ENCODE data around the gene RNF207. TPM values are rescaled to one million over a fixed set of nuclear protein-coding genes. Genes with fewer than 3 reads are reported as not detected.

Gene RNF207
- polyA plus RNA-seq, 1 donor from 2014 or later: 3.5 TPM

GRCh38 chr1:6162341-6162740 is 43.6 kb upstream of the RNF207 start:
- TF ChIP-seq TAF1 (IDR thresholded peaks at IDR 0.05; ENCODE audit: low read depth): no peak
- no peak for TF ChIP-seq EZH2 (IDR thresholded peaks at IDR 0.05; ENCODE audit: borderline replicate concordance, insufficient read depth, low read length, poor library complexity, severe bottlenecking)
- Histone ChIP-seq H3K27me3 (ENCODE audit: insufficient read depth, low read depth, low read length) (no peaks in the 10 kb centered on the region), H3K4me2 (ENCODE audit: low read length) (no peak overlapping the region), H3K9me2 (ENCODE audit: insufficient read depth, low read length) (no peaks in the 10 kb centered on the region), H3K4me3 (ENCODE audit: low read length) (no peak overlapping the region), H3K27ac (ENCODE audit: low read length) (peak overlapping the region; percentile 96), H2AFZ (ENCODE audit: low read depth, low read length) (no peak overlapping the region), H3K79me2 (replicated peaks; ENCODE audit: insufficient read depth, low read length) (no peaks in the 10 kb centered on the region), H3K9me3 (ENCODE audit: low read length) (no peaks in the 10 kb centered on the region), H4K20me1 (ENCODE audit: insufficient read depth) (no peaks in the 10 kb centered on the region), H3K36me3 (ENCODE audit: insufficient read depth, low read length) (no peaks in the 10 kb centered on the region), H3F3A (ENCODE audit: insufficient read depth, low read length, poor library complexity, severe bottlenecking) (no peaks in the 10 kb centered on the region), H3K9ac (ENCODE audit: low read length) (no peak overlapping the region)

- no peaks in the 10 kb centered on the region for H3F3A ChIP-seq (ENCODE audit: insufficient read depth, low read length, poor library complexity, severe bottlenecking)
- H3K27me3 ChIP-seq (ENCODE audit: insufficient read depth, low read depth, low read length): no peaks in the 10 kb centered on the region
- H3K9ac ChIP-seq (ENCODE audit: low read length): peak overlapping the region; percentile 74
- TF ChIP-seq MXI1 (conservative IDR thresholded peaks at IDR 0.05; ENCODE audit: poor library complexity, severe bottlenecking) (no peak), EP300 (conservative IDR thresholded peaks at IDR 0.05; ENCODE audit: poor library complexity, severe bottlenecking) (no peak), SMC3 (conservative IDR thresholded peaks at IDR 0.05; ENCODE audit: poor library complexity) (no peak), TAF1 (IDR thresholded peaks at IDR 0.05; ENCODE audit: low read depth) (no peak), RAD21 (conservative IDR thresholded peaks at IDR 0.05) (no peak), EZH2 (IDR thresholded peaks at IDR 0.05; ENCODE audit: borderline replicate concordance, insufficient read depth, low read length, poor library complexity, severe bottlenecking) (no peak)
- TF ChIP-seq, protein P1, sequence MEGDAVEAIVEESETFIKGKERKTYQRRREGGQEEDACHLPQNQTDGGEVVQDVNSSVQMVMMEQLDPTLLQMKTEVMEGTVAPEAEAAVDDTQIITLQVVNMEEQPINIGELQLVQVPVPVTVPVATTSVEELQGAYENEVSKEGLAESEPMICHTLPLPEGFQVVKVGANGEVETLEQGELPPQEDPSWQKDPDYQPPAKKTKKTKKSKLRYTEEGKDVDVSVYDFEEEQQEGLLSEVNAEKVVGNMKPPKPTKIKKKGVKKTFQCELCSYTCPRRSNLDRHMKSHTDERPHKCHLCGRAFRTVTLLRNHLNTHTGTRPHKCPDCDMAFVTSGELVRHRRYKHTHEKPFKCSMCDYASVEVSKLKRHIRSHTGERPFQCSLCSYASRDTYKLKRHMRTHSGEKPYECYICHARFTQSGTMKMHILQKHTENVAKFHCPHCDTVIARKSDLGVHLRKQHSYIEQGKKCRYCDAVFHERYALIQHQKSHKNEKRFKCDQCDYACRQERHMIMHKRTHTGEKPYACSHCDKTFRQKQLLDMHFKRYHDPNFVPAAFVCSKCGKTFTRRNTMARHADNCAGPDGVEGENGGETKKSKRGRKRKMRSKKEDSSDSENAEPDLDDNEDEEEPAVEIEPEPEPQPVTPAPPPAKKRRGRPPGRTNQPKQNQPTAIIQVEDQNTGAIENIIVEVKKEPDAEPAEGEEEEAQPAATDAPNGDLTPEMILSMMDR (IDR thresholded peaks at IDR 0.05; ENCODE audit: poor library complexity, severe bottlenecking): no peak
- TF ChIP-seq, protein P2, sequence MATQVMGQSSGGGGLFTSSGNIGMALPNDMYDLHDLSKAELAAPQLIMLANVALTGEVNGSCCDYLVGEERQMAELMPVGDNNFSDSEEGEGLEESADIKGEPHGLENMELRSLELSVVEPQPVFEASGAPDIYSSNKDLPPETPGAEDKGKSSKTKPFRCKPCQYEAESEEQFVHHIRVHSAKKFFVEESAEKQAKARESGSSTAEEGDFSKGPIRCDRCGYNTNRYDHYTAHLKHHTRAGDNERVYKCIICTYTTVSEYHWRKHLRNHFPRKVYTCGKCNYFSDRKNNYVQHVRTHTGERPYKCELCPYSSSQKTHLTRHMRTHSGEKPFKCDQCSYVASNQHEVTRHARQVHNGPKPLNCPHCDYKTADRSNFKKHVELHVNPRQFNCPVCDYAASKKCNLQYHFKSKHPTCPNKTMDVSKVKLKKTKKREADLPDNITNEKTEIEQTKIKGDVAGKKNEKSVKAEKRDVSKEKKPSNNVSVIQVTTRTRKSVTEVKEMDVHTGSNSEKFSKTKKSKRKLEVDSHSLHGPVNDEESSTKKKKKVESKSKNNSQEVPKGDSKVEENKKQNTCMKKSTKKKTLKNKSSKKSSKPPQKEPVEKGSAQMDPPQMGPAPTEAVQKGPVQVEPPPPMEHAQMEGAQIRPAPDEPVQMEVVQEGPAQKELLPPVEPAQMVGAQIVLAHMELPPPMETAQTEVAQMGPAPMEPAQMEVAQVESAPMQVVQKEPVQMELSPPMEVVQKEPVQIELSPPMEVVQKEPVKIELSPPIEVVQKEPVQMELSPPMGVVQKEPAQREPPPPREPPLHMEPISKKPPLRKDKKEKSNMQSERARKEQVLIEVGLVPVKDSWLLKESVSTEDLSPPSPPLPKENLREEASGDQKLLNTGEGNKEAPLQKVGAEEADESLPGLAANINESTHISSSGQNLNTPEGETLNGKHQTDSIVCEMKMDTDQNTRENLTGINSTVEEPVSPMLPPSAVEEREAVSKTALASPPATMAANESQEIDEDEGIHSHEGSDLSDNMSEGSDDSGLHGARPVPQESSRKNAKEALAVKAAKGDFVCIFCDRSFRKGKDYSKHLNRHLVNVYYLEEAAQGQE (IDR thresholded peaks at IDR 0.05; ENCODE audit: borderline replicate concordance): no peak
- H3K79me2 ChIP-seq (replicated peaks; ENCODE audit: insufficient read depth, low read length): no peaks in the 10 kb centered on the region
- no peaks in the 10 kb centered on the region for H3K36me3 ChIP-seq (ENCODE audit: insufficient read depth, low read length)
- H3K4me2 ChIP-seq (ENCODE audit: low read length): no peak overlapping the region
- H2AFZ ChIP-seq (ENCODE audit: low read depth, low read length): no peak overlapping the region
- peak overlapping the region; percentile 96 for H3K27ac ChIP-seq (ENCODE audit: low read length)
- H3K4me3 ChIP-seq (ENCODE audit: low read length): no peak overlapping the region
- no peaks in the 10 kb centered on the region for H3K9me3 ChIP-seq (ENCODE audit: low read length)
- no peaks in the 10 kb centered on the region for H3K9me2 ChIP-seq (ENCODE audit: insufficient read depth, low read length)
- no peaks in the 10 kb centered on the region for H4K20me1 ChIP-seq (ENCODE audit: insufficient read depth)
These were observed 43.1 kb upstream of the RNF207 start for GRCh38 chr1:6162773-6163172.
